RWPE1 (cell line): ENCODE results near the gene SFTPD.
"Not testable (repeated sequence)": the region's sequence is repeated elsewhere in the genome, so short reads cannot be mapped to it uniquely, and the experiment has no call there.

Experiments
- CTCF ChIA-PET: fragments of 350-600 bp; sonication (Branson Sonifier 250); formaldehyde crosslinking; extraction: SDS; loops from one replicate; lab custom pipeline; 2021; lab: Yijun Ruan, JAX
- POLR2A ChIA-PET: fragments of 400-600 bp; formaldehyde crosslinking; extraction: SDS; loops from one replicate; lab custom pipeline; 2020; ENCODE audit warnings: antibody characterized with exemption; ENCODE audit not compliant: low non-redundant PET; lab: Yijun Ruan, JAX
- DNase-seq: peaks from one replicate; pipeline ENCODE4 v3.0.0; 2012; ENCODE audit warnings: low spot score
- H3K27ac ChIP-seq: fragments of 450-650 bp; 2 replicates; pipeline ENCODE4 v1.5.1; 2017
- CTCF ChIP-seq: fragments of 450-650 bp; conservative IDR thresholded peaks from 2 replicates; pipeline ENCODE4 v1.5.1; 2017; ENCODE audit warnings: low read depth, mild to moderate bottlenecking

The SFTPD gene

DNA sequence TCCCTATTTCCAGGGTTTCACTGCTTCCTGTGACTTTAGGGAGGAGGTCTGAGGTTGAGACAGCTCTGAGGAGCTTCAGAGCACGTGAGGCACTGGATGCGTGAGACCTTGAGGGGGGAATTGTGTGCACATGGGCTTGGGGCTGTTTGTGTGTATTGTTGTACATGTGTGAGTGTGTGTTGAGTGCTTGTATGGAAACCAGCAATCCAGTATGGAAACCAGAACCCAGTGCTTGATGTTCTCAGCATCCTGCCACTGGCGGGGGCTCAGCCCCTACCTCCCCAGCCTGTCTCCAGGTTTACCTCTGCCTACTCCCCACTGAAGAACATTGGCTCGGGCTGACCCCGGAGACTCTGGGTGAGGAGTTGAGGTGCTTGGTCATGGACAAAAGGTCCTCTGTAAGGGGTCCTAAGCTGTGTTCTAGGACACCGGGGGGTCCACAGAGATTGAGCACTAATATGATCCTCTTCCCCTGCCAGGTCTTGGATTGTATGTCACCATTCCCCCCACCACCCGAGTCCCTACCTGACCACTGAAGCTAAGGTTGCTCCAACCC, 20.8 kb downstream of the SFTPD start:
- no peak for TF ChIP-seq CTCF
- ChIA-PET POLR2A (no interaction called here), CTCF (interaction anchor here (0.6 kb wide), 1 partner anchor 410 kb away, joined by 4 read pairs; no protein-coding TSS in a partner anchor)
- no peak overlapping the region for H3K27ac ChIP-seq
- DNase-seq = no peak

DNA sequence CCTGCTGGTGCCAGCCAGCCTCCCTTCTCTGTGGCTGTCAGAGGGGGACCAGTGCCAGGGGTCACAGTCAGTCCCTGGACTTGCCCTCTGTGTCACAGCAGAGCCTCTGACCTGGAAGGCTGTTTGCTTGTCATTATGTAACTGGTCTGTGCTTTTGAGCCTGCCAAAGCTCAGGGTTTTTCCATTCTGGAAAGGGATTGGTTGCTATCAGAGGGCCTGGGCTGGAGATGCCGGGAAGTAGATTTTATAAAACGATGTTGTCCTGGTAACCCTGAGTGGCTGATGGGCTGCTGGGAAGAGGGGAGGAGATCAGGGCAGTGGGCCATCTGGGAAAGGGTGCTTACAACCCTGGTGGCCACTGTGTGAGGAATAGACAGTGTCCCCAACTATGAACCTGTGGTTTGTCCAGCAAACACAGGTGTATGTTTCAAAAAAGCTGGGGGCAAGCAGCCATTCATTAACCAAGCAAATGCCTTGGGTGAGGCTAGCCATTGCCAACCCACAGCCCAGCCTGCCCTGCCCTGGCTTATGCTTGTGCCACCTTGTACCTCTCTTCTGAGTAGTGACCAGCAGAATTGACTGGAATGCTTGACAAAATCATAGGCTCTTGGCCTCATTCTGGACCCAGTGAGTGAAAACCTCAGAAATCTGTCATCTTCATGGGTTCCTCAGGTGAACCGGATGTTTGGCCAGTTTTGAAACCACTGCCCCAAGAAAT, 21.6 kb downstream of the SFTPD start:
- ChIA-PET CTCF (interaction anchor here (0.6 to 0.7 kb wide), 2 partner anchors 22 to 389 kb away, joined by 3 read pairs; no protein-coding TSS in a partner anchor), POLR2A (interaction anchor here (0.6 kb wide), 1 partner anchor 949 kb away, joined by 8 read pairs; no protein-coding TSS in a partner anchor)
- no peak overlapping the region for H3K27ac ChIP-seq
- no peak for TF ChIP-seq CTCF
- DNase-seq = no peak

GRCh38 chr10:79926037-79926436, 22.9 kb downstream of the SFTPD start:
- ChIA-PET CTCF (interaction anchor here (0.6 to 0.7 kb wide), 2 partner anchors 147 to 348 kb away, joined by 3 to 6 read pairs; no protein-coding TSS in a partner anchor), POLR2A (no interaction called here)
- no peak for TF ChIP-seq CTCF
- no peak overlapping the region for H3K27ac ChIP-seq
- DNase-seq = no peak

GRCh38 chr10:79925614-79926013, 23.3 kb downstream of the SFTPD start:
- no peak overlapping the region for H3K27ac ChIP-seq
- ChIA-PET POLR2A (no interaction called here), CTCF (interaction anchor here (0.7 kb wide), 1 partner anchor 147 kb away, joined by 6 read pairs; no protein-coding TSS in a partner anchor)
- no peak for TF ChIP-seq CTCF
- no peak for DNase-seq

DNA sequence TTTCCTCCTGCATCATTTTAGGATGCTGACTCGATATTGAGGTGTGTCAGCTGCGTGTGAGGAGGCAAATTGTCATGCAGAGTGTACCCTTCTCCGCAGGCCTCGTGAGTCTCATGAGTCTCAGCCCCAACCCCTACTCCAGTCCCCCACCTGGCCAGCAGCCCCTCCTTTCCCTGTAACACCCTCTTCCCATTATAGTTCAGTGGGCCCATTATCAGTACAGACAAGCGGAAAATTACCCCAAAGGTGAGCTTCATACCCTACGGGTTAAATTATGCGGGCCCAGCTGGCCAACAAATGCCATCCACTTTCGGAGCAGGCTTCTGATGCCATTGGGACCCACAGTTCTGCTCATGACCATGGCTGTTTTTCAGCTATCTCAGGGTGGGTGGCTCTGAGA, 25.2 kb downstream of the SFTPD start:
- H3K27ac ChIP-seq = no peak overlapping the region
- ChIA-PET CTCF (no interaction called here), POLR2A (no interaction called here)
- DNase-seq = no peak
- TF ChIP-seq CTCF = no peak

- ChIA-PET CTCF (no interaction called here), POLR2A (no interaction called here)
- no peak for DNase-seq
These were observed 25.8 kb downstream of the SFTPD start for GRCh38 chr10:79923145-79923544.

GRCh38 chr10:79922011-79922412, 26.9 kb downstream of the SFTPD start:
- POLR2A ChIA-PET, CTCF ChIA-PET, DNase-seq: not testable (repeated sequence)

More at GRCh38 chr10:79923145-79923544, 25.8 kb downstream of the SFTPD start:
- TF ChIP-seq CTCF = no peak
- H3K27ac ChIP-seq = no peak overlapping the region

DNA sequence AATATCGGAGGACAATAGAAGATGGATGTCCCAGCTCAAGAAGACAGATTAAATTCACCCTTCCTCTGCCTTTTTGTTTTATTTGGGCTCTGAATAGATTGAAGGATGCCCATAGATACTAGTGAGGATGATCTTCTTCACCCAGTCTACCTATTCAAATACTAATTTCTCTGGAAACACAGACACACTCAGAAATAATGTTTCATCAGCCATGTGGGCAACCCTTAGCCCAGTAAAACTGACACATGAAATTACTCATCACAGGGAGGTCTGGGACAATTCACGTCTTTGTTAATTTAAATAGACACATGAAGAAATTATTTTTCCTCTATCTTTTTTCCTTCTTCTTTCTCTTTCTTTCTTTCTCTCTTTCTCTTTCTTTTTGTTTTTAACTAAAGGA, 33.1 kb downstream of the SFTPD start:
- POLR2A ChIA-PET = not testable (repeated sequence)

More at GRCh38 chr10:79922011-79922412, 26.9 kb downstream of the SFTPD start:
- not testable (repeated sequence) for H3K27ac ChIP-seq

GRCh38 chr10:79914512-79914911, 34.4 kb downstream of the SFTPD start:
- POLR2A ChIA-PET, DNase-seq, H3K27ac ChIP-seq, CTCF ChIA-PET: not testable (repeated sequence)

More for the DNA sequence above, 33.1 kb downstream of the SFTPD start:
- H3K27ac ChIP-seq, CTCF ChIA-PET, DNase-seq: not testable (repeated sequence)
